Measurements from ENCODE around the gene COL23A1.

The COL23A1 gene

GRCh38 chr5:178536541-178537466 is 53.4 kb downstream of the COL23A1 start:
- in situ Hi-C loops (cut with HindIII; ENCODE audit: low sequenced_read_pairs): no loop called here

- in situ Hi-C loops (cut with HindIII; ENCODE audit: low sequenced_read_pairs): no loop called here
Observed at GRCh38 chr5:178535299-178536175, 54.7 kb downstream of the COL23A1 start.

GRCh38 chr5:178533136-178533535 is 57.1 kb downstream of the COL23A1 start:
- in situ Hi-C loops (cut with HindIII; ENCODE audit: low sequenced_read_pairs): no loop called here

- in situ Hi-C loops (cut with HindIII; ENCODE audit: low sequenced_read_pairs): no loop called here
Observed at GRCh38 chr5:178532666-178533065, 57.5 kb downstream of the COL23A1 start.

GRCh38 chr5:178532236-178532635 is 58.0 kb downstream of the COL23A1 start:
- in situ Hi-C loops (cut with HindIII; ENCODE audit: low sequenced_read_pairs): no loop called here

GRCh38 chr5:178531786-178532185 is 58.4 kb downstream of the COL23A1 start:
- in situ Hi-C loops (cut with HindIII; ENCODE audit: low sequenced_read_pairs): no loop called here

- in situ Hi-C loops (cut with HindIII; ENCODE audit: low sequenced_read_pairs): no loop called here
Observed at GRCh38 chr5:178530526-178530925, 59.7 kb downstream of the COL23A1 start.

GRCh38 chr5:178529080-178529479 is 61.1 kb downstream of the COL23A1 start:
- in situ Hi-C loops (cut with HindIII; ENCODE audit: low sequenced_read_pairs): no loop called here

GRCh38 chr5:178527458-178528307 is 62.5 kb downstream of the COL23A1 start:
- in situ Hi-C loops (cut with HindIII; ENCODE audit: low sequenced_read_pairs): no loop called here

- in situ Hi-C loops (cut with HindIII; ENCODE audit: low sequenced_read_pairs): no loop called here
Observed at GRCh38 chr5:178526773-178527457, 63.3 kb downstream of the COL23A1 start.

- in situ Hi-C loops (cut with HindIII; ENCODE audit: low sequenced_read_pairs): no loop called here
Observed at GRCh38 chr5:178525906-178526732, 64.1 kb downstream of the COL23A1 start.

GRCh38 chr5:178524093-178524882 is 65.9 kb downstream of the COL23A1 start:
- in situ Hi-C loops (cut with HindIII; ENCODE audit: low sequenced_read_pairs): no loop called here

- in situ Hi-C loops (cut with HindIII; ENCODE audit: low sequenced_read_pairs): no loop called here
Observed at GRCh38 chr5:178522361-178522760, 67.8 kb downstream of the COL23A1 start.

- in situ Hi-C loops (cut with HindIII; ENCODE audit: low sequenced_read_pairs): no loop called here
Observed at GRCh38 chr5:178520851-178521250, 69.3 kb downstream of the COL23A1 start.

GRCh38 chr5:178519804-178520203 is 70.4 kb downstream of the COL23A1 start:
- in situ Hi-C loops (cut with HindIII; ENCODE audit: low sequenced_read_pairs): no loop called here

GRCh38 chr5:178519155-178519554 is 71.0 kb downstream of the COL23A1 start:
- in situ Hi-C loops (cut with HindIII; ENCODE audit: low sequenced_read_pairs): no loop called here

- in situ Hi-C loops (cut with HindIII; ENCODE audit: low sequenced_read_pairs): no loop called here
Observed at GRCh38 chr5:178516504-178517235, 73.5 kb downstream of the COL23A1 start.

All from DLD1 (cell line).